Endothelial cell of umbilical vein (primary cell): Measurements from ENCODE around the gene NR6A1. TPM values are rescaled to one million over a fixed set of nuclear protein-coding genes. Genes with fewer than 3 reads are reported as not detected.

Source experiments
- BruUV-seq: library from RNA; stranded (reverse); fragments of 400-500 nt; replicated peaks from 2 replicates; lab custom pipeline; 2021; lab: Mats Ljungman, UMichigan
- CTCF ChIA-PET: fragments of 300-600, 350-600 bp; sonication (Branson Sonifier 250); formaldehyde crosslinking; loops from one replicate; lab custom pipeline; 2021; ENCODE audit warnings: antibody characterized with exemption, inconsistent platforms; lab: Charles Lee
- POLR2A ChIA-PET: fragments of 300-600, 350-600 bp; sonication (Branson Sonifier 250); formaldehyde crosslinking; loops from one replicate; lab custom pipeline; 2021; ENCODE audit warnings: antibody characterized with exemption, inconsistent platforms; lab: Charles Lee
- DNase-seq: peaks from one replicate; pipeline ENCODE4 v3.0.0-alpha.2; 2011; ENCODE audit warnings: low read depth, low spot score
- FAIRE-seq: peaks from 2 replicates; lab custom pipeline; 2011; peaks lifted over from hg19 to GRCh38; lab: Jason Lieb, UNC
- H2AFZ ChIP-seq: 2 replicates; pipeline ENCODE4 v1.6.0; 2012; ENCODE audit warnings: low read depth, low read length, control low read depth, inconsistent platforms
- H3K27ac ChIP-seq: 2 replicates; pipeline ENCODE4 v1.5.1; 2011; ENCODE audit warnings: low read depth, mild to moderate bottlenecking, control low read depth, low read length, moderate library complexity; ENCODE audit not compliant: insufficient read depth
- H3K27me3 ChIP-seq, 2 experiments: 2 replicates each; pipeline versions ENCODE4 v1.6.0 to v1.6.1; 2011; ENCODE audit warnings: low read length in 2 of 2, mixed read lengths in 1 of 2; ENCODE audit not compliant: control insufficient read depth in 2 of 2, insufficient read depth in 2 of 2
- H3K36me3 ChIP-seq, 2 experiments: 2 replicates in 1 of 2; 3 replicates in 1 of 2; pipeline ENCODE4 v1.5.1; 2011; ENCODE audit warnings: low read length in 2 of 2, mild to moderate bottlenecking in 1 of 2, moderate library complexity in 1 of 2; ENCODE audit not compliant: control insufficient read depth in 2 of 2, insufficient read depth in 2 of 2; ENCODE audit errors: extremely low read depth in 1 of 2
- H3K4me1 ChIP-seq: 3 replicates; pipeline ENCODE4 v1.5.1; 2011; ENCODE audit warnings: mild to moderate bottlenecking, low read length; ENCODE audit not compliant: control insufficient read depth, insufficient read depth; ENCODE audit errors: extremely low read depth
- H3K4me2 ChIP-seq: 2 replicates; pipeline ENCODE4 v1.6.1; 2011; ENCODE audit warnings: low read length, control low read depth, mixed read lengths; ENCODE audit not compliant: insufficient read depth
- H3K4me3 ChIP-seq, 3 experiments: fragments of 200-600 bp in 1 of 3; sonication (generic), shearing (Covaris generic) in 1 of 3; replicated peaks in 1 of 3; 2 replicates each; pipeline ENCODE4 v1.5.1; 2011 to 2016; ENCODE audit warnings: control low read depth in 3 of 3, low read length in 3 of 3, mild to moderate bottlenecking in 2 of 3, inconsistent platforms in 1 of 3, low read depth in 1 of 3, moderate library complexity in 1 of 3; ENCODE audit not compliant: insufficient read depth in 1 of 3
- H3K79me2 ChIP-seq: 2 replicates; pipeline ENCODE4 v1.6.0; 2012; ENCODE audit warnings: low read length, inconsistent platforms; ENCODE audit not compliant: control insufficient read depth, insufficient read depth
- H3K9ac ChIP-seq: replicated peaks from 2 replicates; pipeline ENCODE3; 2011; ENCODE audit warnings: low read length, control low read depth; ENCODE audit not compliant: insufficient read depth; ENCODE audit errors: extremely low read depth
- H3K9me1 ChIP-seq: replicated peaks from 3 replicates; pipeline ENCODE4 v1.6.0; 2011; ENCODE audit warnings: mild to moderate bottlenecking, low read length; ENCODE audit not compliant: control insufficient read depth, insufficient read depth; ENCODE audit errors: extremely low read depth
- H3K9me3 ChIP-seq: replicated peaks from 2 replicates; pipeline ENCODE4 v1.5.1; 2012; ENCODE audit warnings: low read length, inconsistent platforms; ENCODE audit not compliant: control insufficient read depth, insufficient read depth
- H4K20me1 ChIP-seq: replicated peaks from 2 replicates; pipeline ENCODE3; 2011; ENCODE audit warnings: mild to moderate bottlenecking, low read length; ENCODE audit not compliant: control insufficient read depth, insufficient read depth; ENCODE audit errors: extremely low read depth
- CTCF ChIP-seq, 2 donors: IDR thresholded peaks; 1 replicate in 1 of 2; 2 replicates in 1 of 2; pipeline ENCODE4 v1.5.1; 2011; ENCODE audit warnings: low read length in 2 of 2, mild to moderate bottlenecking in 2 of 2, moderate library complexity in 2 of 2, control low read depth in 1 of 2, inconsistent platforms in 1 of 2, low read depth in 1 of 2; ENCODE audit not compliant: insufficient read depth in 1 of 2; ENCODE audit errors: extremely low read depth in 1 of 2
- EZH2 ChIP-seq: IDR thresholded peaks from 2 replicates; pipeline ENCODE4 v1.6.1; 2012; ENCODE audit warnings: borderline replicate concordance, low read depth, mild to moderate bottlenecking, moderate library complexity, low read length, inconsistent platforms; ENCODE audit not compliant: severe bottlenecking
- FOS ChIP-seq: IDR thresholded peaks from 2 replicates; pipeline ENCODE4 v1.6.1; 2011; ENCODE audit warnings: mild to moderate bottlenecking, low read length, moderate library complexity, borderline replicate concordance; ENCODE audit not compliant: insufficient read depth
- GATA2 ChIP-seq: IDR thresholded peaks from 2 replicates; pipeline ENCODE4 v1.7.0; 2011; ENCODE audit warnings: low read depth, mild to moderate bottlenecking, moderate library complexity, mixed read lengths, low read length; ENCODE audit not compliant: insufficient read length, insufficient read depth
- JUN ChIP-seq: IDR thresholded peaks from 2 replicates; pipeline ENCODE4 v1.6.1; 2011; ENCODE audit warnings: borderline replicate concordance, low read depth; ENCODE audit not compliant: insufficient read length, insufficient read depth
- MYC ChIP-seq: IDR thresholded peaks from one replicate; pipeline ENCODE4 v1.6.1; 2011; ENCODE audit warnings: mild to moderate bottlenecking, low read depth, low read length
- POLR2A ChIP-seq: IDR thresholded peaks from 2 replicates; pipeline ENCODE4 v1.6.1; 2012; ENCODE audit warnings: low read depth, mild to moderate bottlenecking, control low read depth, low read length
- POLR2AphosphoS5 ChIP-seq: IDR thresholded peaks from 2 replicates; pipeline ENCODE4 v1.6.1; 2012; ENCODE audit warnings: low read depth, mild to moderate bottlenecking, control low read depth, low read length, moderate library complexity; ENCODE audit not compliant: insufficient read depth
- dilution Hi-C: fragments of 300-500 bp; cut with MboI; formaldehyde crosslinking; loops from one replicate; pipeline ENCODE4 v1.15.0; 2019; ENCODE audit warnings: low sequenced_read_pairs; ENCODE audit not compliant: extremely low pct_ligation_motif_present
- intact Hi-C: fragments of 100-400 bp; cut with micrococcal nuclease; formaldehyde crosslinking; loops from one replicate; pipeline ENCODE4 v1.10.0; 2022
- polyA plus RNA-seq, 4 experiments: library from polyadenylated mRNA; depleted of rRNA in 3 of 4; stranded (reverse) in 3 of 4; unstranded in 1 of 4; fragments of >200 nt; gene quantifications; 2 replicates each; pipeline versions ENCODE4 v1.2.1 to v1.2.3, GENCODE V29; 2011 to 2012; ENCODE audit warnings: missing spikeins in 1 of 4
- total RNA-seq: library from RNA; stranded (reverse); gene quantifications from 2 replicates; pipeline ENCODE4 v1.2.3, GENCODE V29; 2021
- TF ChIP-seq, protein P1 (sequence below): IDR thresholded peaks from 2 replicates; pipeline ENCODE4 v1.6.1; 2011; ENCODE audit not compliant: insufficient read depth, insufficient read length

Gene NR6A1
- total and polyA plus RNA-seq, 2 donors (not counting 3 experiments of a cell fraction or from before 2014, with no cell fraction given): 0.17 to 1.2 TPM

DNA sequence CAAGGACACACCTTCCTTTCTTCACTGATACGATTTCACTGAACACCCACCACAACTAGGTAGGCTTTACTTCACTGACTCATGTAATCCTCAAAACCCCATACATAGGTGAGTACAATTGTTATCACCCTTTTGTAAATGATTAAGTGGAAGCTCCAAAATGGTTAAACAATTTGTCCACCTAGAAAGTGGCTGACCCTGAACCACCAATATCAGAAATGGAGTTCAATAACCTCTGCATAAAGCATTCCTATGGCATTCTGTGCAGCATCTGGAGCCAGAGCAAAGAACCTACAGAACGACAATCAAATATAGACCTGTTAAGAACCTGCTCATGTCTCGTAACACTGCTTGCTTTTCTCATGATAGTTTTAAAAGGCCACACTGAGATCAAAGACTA is 213.2 kb downstream of the NR6A1 start:
- POLR2A ChIA-PET: no interaction called here
- Histone ChIP-seq H3K36me3 (no peaks in the 10 kb centered on the region), H3K4me2 (no peak overlapping the region), H3K4me1 (no peaks in the 10 kb centered on the region), H3K27me3 (peaks cover 4 to 6% of the 10 kb centered on the region in 2 experiments), H3K27ac (no peak overlapping the region), H3K9me1 (no peaks in the 10 kb centered on the region), H2AFZ (no peak overlapping the region), H3K4me3 (no peak overlapping the region), H3K79me2 (no peaks in the 10 kb centered on the region), H3K9ac (no peak overlapping the region), H4K20me1 (no peaks in the 10 kb centered on the region), H3K9me3 (no peaks in the 10 kb centered on the region)
- dilution Hi-C loops (no loop called here), intact Hi-C loops (no loop called here)
- CTCF ChIA-PET: interaction anchor here (0.9 to 1.2 kb wide), 2 partner anchors 21 to 26 kb away, joined by 3 read pairs; no protein-coding TSS in a partner anchor
- TF ChIP-seq, protein P1, sequence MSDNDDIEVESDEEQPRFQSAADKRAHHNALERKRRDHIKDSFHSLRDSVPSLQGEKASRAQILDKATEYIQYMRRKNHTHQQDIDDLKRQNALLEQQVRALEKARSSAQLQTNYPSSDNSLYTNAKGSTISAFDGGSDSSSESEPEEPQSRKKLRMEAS: no peak
- TF ChIP-seq EZH2 (no peak), MYC (no peak), POLR2A (no peak), POLR2AphosphoS5 (no peak), FOS (no peak), JUN (no peak), GATA2 (no peak), CTCF (IDR thresholded peaks at IDR 0.05; ENCODE audit: extremely low read depth in 1 of 2, insufficient read depth in 1 of 2, low read depth in 1 of 2, low read length in 2 of 2) (no peak)
- DNase-seq (no peak), FAIRE-seq (no peak)
- no TSS peak for BruUV-seq
